NCI-H2171 treated with DMSO at 0.1 percent for 48 hours (cell line): Measurements from ENCODE around the gene FBXL19.
A peak's percentile ranks its signal among the peaks of the same experiment; 100 is the strongest.

ENCODE experiments used
- DNase-seq: peaks from one replicate; lab custom pipeline; 2025; lab: John Stamatoyannopoulos, UW

The FBXL19 gene

GRCh38 chr16:30966033-30966619 is 42.8 kb downstream of the FBXL19 start:
- no peak for DNase-seq

GRCh38 chr16:30967795-30968194 is 44.4 kb downstream of the FBXL19 start:
- no peak for DNase-seq

DNA sequence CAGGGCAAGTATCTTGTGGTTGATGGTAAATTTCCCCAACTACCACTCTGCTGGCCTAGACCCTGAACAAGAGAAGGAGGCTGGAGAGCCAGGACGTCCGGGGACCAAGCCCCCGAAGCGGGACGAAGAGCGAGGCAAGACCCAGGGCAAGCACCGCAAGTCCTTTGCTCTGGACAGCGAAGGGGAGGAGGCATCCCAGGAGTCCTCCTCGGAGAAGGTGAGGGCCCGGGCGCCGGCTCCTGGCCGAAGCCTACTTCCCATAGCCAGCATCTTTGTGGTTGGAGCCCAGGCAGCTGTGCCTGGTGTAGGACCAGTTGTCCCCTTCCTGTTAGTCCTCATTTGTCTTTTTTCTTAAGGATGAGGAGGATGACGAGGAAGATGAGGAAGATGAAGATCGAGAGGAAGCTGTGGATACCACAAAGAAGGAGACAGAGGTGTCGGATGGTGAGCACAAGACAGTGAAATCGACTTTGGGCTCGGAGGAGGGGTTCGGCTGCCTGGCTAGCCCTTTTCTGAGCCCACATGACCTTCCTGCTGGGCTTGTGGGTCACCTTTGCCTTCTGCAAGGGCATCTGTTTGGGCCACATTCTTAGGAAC is 46.0 kb downstream of the FBXL19 start:
- DNase-seq, result no peak

GRCh38 chr16:30971298-30971697 is 47.9 kb downstream of the FBXL19 start:
- DNase-seq, result no peak

DNA sequence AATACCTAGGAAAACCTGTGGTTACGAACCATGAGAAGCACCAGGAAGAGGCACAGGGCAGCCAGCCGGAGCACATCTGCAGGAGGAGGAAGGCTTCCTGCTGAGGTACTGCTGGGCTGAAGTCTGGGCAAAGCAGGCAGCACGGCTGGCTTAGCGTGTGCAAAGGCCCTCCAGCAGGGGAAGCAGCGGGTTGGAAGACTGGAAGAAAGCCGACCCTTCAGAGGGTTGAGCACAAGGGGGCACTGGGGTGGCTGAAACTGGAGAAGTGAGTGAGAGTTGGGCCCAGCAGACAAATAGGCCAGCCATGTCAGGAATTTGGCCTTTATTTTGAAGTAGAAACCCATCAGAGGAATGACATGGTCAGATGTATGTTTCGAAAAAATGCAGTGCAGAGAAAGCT is 49.5 kb downstream of the FBXL19 start:
- DNase-seq, result no peak

GRCh38 chr16:30974348-30974747 is 51.0 kb downstream of the FBXL19 start:
- no peak for DNase-seq

DNA sequence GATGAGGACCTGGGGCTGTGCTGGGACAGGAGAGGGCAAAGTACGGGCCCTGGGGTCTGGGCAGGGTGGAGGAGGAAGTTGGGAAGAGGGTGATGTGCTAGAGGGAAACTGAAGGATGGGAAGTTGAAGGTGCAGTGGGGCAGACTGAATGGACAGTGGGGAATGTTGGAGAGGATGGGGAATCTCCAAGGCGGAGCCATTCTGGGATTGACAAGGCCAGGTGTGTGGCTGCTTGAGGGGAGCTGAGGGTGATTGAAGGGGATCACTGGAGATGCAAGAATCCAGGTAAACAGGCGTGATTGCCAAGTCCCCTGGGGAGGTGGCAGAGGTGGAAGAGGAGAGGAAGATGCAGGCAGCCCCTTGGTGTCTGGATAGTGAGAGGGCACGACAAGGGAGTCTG is 53.1 kb downstream of the FBXL19 start:
- no peak for DNase-seq

GRCh38 chr16:30977502-30977901 is 54.1 kb downstream of the FBXL19 start:
- no peak for DNase-seq

- DNase-seq, result no peak
Observed at GRCh38 chr16:30979170-30980022, 56.0 kb downstream of the FBXL19 start.

- no peak for DNase-seq
Observed at GRCh38 chr16:30980023-30980371, 56.6 kb downstream of the FBXL19 start.

DNA sequence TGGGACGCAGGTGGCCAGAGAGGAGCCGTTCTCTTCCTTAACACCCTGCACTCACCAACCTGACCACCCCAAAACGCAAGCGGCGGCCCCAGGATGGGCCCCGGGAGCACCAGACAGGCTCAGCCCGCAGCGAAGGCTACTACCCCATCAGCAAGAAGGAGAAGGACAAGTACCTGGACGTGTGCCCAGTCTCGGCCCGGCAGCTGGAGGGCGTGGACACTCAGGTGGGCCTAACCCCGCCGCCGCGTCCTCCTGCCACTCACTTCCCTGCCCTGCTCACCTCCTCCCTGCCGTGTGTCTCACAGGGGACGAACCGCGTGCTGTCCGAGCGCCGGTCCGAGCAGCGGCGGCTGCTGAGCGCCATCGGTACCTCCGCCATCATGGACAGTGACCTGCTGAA is 57.1 kb downstream of the FBXL19 start:
- no peak for DNase-seq

DNA sequence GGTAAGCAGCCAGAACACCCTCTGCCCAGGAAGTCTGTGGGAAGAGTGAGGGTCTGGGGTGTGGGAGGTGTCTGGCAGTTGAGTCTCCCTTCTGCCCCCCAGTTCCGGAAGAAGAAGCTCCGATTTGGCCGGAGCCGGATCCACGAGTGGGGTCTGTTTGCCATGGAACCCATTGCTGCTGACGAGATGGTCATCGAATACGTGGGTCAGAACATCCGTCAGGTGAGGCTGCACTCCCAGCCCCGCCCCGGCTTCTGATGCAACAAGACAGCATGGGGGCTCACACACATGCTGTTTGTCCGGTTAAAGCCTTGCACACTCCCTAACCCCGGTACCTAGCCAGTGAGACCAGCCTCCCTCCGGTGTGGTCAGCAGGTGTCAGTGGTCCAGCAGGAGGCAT is 57.6 kb downstream of the FBXL19 start:
- DNase-seq, result no peak

- DNase-seq, result no peak
Observed at GRCh38 chr16:30982548-30983288, 59.3 kb downstream of the FBXL19 start.

- no peak for DNase-seq
Observed at GRCh38 chr16:30983289-30983889, 60.0 kb downstream of the FBXL19 start.

DNA sequence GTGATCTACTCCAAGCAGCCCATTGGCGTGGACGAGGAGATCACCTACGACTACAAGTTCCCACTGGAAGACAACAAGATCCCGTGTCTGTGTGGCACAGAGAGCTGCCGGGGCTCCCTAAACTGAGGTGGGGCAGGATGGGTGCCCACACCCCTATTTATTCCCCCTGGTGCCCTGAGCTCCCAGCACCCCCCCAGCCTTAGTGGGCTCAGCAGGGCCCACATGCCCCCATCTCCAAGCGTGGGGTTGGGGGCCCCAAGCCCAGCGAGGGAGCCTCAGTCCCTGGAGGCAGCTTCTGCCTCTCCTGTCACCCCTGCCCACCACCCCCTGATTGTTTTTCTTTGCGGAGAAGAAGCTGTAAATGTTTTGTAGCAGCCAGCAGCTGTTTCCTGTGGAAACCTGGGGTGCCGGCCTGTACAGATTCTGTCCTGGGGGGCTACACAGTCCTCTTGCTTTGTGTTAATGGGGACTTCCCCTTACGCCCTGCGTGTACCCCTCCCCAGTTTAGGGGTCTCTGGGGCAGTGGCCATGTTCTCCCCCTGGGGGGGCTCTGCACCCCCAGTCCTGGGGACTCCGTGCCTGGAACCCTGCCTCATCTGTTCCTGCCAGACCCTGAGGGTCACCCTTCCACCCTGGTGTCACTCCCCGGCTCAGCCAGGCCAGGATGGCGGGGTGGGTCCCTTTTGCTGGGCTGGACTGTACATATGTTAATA is 60.7 kb downstream of the FBXL19 start:
- no peak for DNase-seq

DNA sequence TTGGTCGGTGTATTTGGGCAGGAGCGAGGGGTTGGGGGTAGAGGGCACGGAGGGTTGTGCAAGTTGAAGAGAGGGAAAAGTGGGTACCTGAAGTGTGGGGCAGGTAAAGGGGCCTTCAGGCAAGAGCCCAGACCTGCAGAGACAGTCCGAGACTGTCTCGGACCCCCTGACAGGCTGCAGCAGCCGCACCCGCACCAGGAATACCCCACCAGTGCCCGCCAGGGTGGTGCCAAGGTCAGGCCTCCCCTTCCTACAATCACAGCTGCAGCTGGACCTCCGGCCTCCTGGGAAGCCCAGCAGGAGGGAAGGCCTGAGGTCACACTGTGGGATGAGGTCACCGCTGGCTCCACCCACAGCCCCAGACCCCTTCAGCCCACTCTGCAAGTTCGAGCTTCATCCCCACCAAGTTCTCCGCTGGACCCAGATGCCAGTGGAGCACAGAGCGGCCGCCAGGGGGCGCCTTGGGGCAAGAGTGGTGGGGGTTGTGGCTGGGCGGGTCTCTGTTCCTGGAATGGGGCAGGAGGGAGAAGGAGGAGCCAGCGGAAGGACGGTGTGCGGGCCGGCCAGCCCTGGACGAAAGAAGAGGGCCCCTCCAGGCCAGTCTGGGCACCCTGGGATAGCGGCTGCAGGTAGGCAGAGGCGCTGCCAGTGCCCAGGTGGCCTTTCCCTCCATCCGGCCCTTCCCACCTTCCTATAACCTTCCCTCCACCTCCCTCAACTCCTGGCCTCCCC is 61.5 kb downstream of the FBXL19 start, which contains the start of gene HSD3B7:
TSS of gene HSD3B7 (plus strand) at position 539 of the 732 bp plus-strand sequence. CDS start 452 bp downstream, outside the sequence.
- peak; percentile 65 for DNase-seq

- DNase-seq, result peak; percentile 88
Observed at GRCh38 chr16:30985401-30986128, 62.2 kb downstream of the FBXL19 start.

- no peak for DNase-seq
Observed at GRCh38 chr16:30986129-30986991, 63.0 kb downstream of the FBXL19 start.

GRCh38 chr16:30987581-30988190 is 64.3 kb downstream of the FBXL19 start:
- no peak for DNase-seq
